ENCODE data around the gene GLS2. TPM values are rescaled to one million over a fixed set of nuclear protein-coding genes. Genes with fewer than 3 reads are reported as not detected.

The GLS2 gene
- total and polyA plus RNA-seq, 9 of the 15 experiments (the other 6 are each of a cell fraction or from before 2014, with no cell fraction given) = 0.11 TPM; not detected in 8

DNA sequence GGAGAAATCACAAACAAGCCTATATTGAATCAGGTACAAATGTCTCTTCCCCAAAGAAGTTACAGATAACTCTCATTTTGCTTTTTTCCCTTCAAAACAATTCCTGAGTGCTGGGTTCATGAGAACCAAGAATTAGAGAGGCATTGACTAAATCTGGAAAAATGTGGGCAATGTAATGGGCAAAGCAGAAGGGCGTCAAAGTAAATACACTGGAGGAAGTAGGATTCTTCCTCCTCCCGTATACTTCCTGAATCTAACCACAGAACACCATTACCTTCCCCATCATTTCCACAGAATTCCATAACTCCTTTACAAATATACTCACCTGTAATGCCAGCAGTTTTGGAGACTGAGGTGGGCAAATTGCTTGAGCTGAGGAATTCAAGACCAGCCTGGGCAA is 30.6 kb upstream of the GLS2 start:
- H3K4me2 ChIP-seq (ENCODE audit: insufficient read depth, low read length) = no peak overlapping the region
- no peak overlapping the region for H3K4me3 ChIP-seq
- H3K9me1 ChIP-seq (ENCODE audit: control insufficient read depth, insufficient read depth, low read length) = no peaks in the 10 kb centered on the region
- H3K4me1 ChIP-seq (replicated peaks in 1 of 2; ENCODE audit: control insufficient read depth in 2 of 2, insufficient read depth in 2 of 2, low read length in 2 of 2) = peaks cover 3 to 7% of the 10 kb centered on the region in 2 experiments; a peak in 1 of 5 replicates
- BruUV-seq (replicated peaks) = no TSS peak
- POLR2A ChIA-PET = interaction anchor here (0.6 kb wide), 1 partner anchor 23 kb away, joined by 3 read pairs; no protein-coding TSS in a partner anchor
- no peak for DNase-seq (ENCODE audit: extremely low read depth in 1 of 4, low spot score in 3 of 4)
- H3K27me3 ChIP-seq (ENCODE audit: control insufficient read depth in 2 of 2, insufficient read depth in 2 of 2, low read length in 2 of 2) = no peaks in the 10 kb centered on the region
- no peak for ATAC-seq
- H3K79me2 ChIP-seq (ENCODE audit: control insufficient read depth, insufficient read depth, low read length) = no peaks in the 10 kb centered on the region
- H3K9me3 ChIP-seq (replicated peaks; ENCODE audit: control insufficient read depth, insufficient read depth, low read depth, low read length) = no peaks in the 10 kb centered on the region
- no peak overlapping the region for H2AFZ ChIP-seq (ENCODE audit: low read depth, low read length)
- no peaks in the 10 kb centered on the region for H4K20me1 ChIP-seq (replicated peaks; ENCODE audit: control insufficient read depth, insufficient read depth, low read length)
- intact Hi-C loops (cut with micrococcal nuclease) = no loop called here
- H3K36me3 ChIP-seq (ENCODE audit: control insufficient read depth, insufficient read depth, low read length) = no peaks in the 10 kb centered on the region
- CTCF ChIA-PET (ENCODE audit: low intra/inter-chr PET ratio) = no interaction called here
- WGBS (ENCODE audit: insufficient coverage, low coverage, missing lambda C conversion rate) = 13% methylated on average over 2 of the region's 2 CpGs
- no peak overlapping the region for H3K27ac ChIP-seq (ENCODE audit: extremely low read depth, low read depth, low read length)
- FAIRE-seq = no peak
- H3K9ac ChIP-seq (ENCODE audit: insufficient read depth in 1 of 2, low read depth in 2 of 2, low read length in 2 of 2) = no peak overlapping the region
- in situ Hi-C loops (cut with MboI) = no loop called here
- TF ChIP-seq NR4A1 (CRISPR knock-in tag; IDR thresholded peaks at IDR 0.05) = no peak
- TF ChIP-seq NR4A1 (tag; IDR thresholded peaks at IDR 0.05) = no peak
- TF ChIP-seq SAFB2 (IDR thresholded peaks at IDR 0.05; ENCODE audit: borderline replicate concordance, low read depth, low read length, severe bottlenecking) = no peak
- TF ChIP-seq POLR2AphosphoS5 (IDR thresholded peaks at IDR 0.05; ENCODE audit: control insufficient read depth, insufficient read depth, low read depth, low read length) = no peak
- TF ChIP-seq ZNF507 (tag; conservative IDR thresholded peaks at IDR 0.05) = no peak
- TF ChIP-seq POLR3A (IDR thresholded peaks at IDR 0.05; ENCODE audit: borderline replicate concordance, extremely low read depth, insufficient read depth, insufficient read length) = no peak
- no peak for TF ChIP-seq ZNF174 (CRISPR knock-in tag; IDR thresholded peaks at IDR 0.05)
- TF ChIP-seq HDGF (IDR thresholded peaks at IDR 0.05) = no peak
- TF ChIP-seq TBP (optimal IDR thresholded peaks at IDR 0.05; ENCODE audit: low read depth, low read length) = no peak
- TF ChIP-seq, protein P1, sequence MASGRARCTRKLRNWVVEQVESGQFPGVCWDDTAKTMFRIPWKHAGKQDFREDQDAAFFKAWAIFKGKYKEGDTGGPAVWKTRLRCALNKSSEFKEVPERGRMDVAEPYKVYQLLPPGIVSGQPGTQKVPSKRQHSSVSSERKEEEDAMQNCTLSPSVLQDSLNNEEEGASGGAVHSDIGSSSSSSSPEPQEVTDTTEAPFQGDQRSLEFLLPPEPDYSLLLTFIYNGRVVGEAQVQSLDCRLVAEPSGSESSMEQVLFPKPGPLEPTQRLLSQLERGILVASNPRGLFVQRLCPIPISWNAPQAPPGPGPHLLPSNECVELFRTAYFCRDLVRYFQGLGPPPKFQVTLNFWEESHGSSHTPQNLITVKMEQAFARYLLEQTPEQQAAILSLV (tag; IDR thresholded peaks at IDR 0.05) = no peak
- TF ChIP-seq, protein P2, sequence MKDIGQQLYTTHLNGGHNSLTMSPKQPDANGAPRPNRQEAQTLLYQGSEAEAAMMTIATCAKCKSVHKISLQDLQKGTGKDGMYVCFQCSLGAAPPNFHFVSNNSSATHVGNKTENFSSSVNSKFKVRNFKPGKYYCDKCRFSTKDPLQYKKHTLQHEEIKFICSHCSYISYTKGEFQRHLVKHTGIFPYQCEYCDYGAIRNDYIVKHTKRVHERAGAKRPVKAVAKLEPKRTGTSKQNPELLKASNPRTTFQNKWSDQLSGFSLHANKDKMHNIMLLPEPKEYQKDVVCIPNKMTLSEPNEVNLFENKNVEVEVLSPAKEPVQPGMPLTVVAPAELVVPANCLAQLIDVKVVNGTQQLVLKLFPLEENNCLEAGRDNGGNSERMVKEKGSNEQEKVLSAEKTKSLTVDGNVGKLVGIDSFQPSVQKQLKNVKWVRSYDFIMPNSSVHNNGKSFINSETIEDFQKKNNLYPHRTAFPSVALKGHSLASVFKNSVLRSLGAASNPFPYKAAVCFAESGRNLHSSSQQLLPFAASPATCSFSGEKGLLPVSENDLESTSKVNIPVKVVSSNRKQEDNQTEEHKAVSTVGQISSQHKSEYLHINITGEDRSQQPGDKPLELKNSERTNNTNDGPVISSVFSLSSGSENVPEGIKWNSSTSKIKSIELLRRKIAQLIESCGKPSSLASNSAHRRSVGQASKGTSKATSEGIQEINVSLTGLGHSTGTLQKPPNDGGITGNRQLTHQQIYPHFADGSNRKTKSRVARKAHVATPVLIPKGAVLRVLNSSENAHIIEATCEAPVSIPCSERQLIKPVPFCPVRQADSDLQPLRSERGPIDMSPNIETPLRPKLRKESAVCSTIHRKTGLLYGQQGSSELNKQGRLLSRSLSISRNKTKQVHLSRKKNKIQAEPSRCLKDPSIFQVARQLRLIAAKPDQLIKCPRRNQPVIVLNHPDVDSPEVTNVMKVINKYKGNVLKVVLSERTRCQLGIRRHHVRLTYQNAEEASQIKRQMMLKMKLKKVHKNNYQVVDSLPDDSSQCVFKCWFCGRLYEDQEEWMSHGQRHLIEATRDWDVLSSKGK (CRISPR knock-in tag; IDR thresholded peaks at IDR 0.05) = no peak
- TF ChIP-seq EP400 (IDR thresholded peaks at IDR 0.05) = no peak
- TF ChIP-seq, protein P3, sequence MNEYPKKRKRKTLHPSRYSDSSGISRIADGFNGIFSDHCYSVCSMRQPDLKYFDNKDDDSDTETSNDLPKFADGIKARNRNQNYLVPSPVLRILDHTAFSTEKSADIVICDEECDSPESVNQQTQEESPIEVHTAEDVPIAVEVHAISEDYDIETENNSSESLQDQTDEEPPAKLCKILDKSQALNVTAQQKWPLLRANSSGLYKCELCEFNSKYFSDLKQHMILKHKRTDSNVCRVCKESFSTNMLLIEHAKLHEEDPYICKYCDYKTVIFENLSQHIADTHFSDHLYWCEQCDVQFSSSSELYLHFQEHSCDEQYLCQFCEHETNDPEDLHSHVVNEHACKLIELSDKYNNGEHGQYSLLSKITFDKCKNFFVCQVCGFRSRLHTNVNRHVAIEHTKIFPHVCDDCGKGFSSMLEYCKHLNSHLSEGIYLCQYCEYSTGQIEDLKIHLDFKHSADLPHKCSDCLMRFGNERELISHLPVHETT (CRISPR knock-in tag; conservative IDR thresholded peaks at IDR 0.05 in 1 of 2, IDR thresholded peaks at IDR 0.05 in 1 of 2) = no peak
- TF ChIP-seq, protein P4, sequence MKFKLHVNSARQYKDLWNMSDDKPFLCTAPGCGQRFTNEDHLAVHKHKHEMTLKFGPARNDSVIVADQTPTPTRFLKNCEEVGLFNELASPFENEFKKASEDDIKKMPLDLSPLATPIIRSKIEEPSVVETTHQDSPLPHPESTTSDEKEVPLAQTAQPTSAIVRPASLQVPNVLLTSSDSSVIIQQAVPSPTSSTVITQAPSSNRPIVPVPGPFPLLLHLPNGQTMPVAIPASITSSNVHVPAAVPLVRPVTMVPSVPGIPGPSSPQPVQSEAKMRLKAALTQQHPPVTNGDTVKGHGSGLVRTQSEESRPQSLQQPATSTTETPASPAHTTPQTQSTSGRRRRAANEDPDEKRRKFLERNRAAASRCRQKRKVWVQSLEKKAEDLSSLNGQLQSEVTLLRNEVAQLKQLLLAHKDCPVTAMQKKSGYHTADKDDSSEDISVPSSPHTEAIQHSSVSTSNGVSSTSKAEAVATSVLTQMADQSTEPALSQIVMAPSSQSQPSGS (CRISPR knock-in tag; IDR thresholded peaks at IDR 0.05) = no peak
- no peak for TF ChIP-seq NFE2 (IDR thresholded peaks at IDR 0.05; ENCODE audit: low read depth)
- TF ChIP-seq ZNF175 (CRISPR knock-in tag; IDR thresholded peaks at IDR 0.05; ENCODE audit: low read depth) = no peak

All from K562 (cell line).